Liver (tissue), 3 donors: ENCODE results near the gene APOL6.

ENCODE experiments used
- EGR1 ChIP-seq, 2 donors: IDR thresholded peaks; 2 replicates each; pipeline ENCODE4 v1.6.1; 2016 to 2018; ENCODE audit warnings: antibody characterized with exemption in 2 of 2, low read depth in 2 of 2
- FOXA2 ChIP-seq: IDR thresholded peaks from 2 replicates; pipeline ENCODE4 v1.6.1; 2016; ENCODE audit warnings: antibody characterized with exemption
- GABPA ChIP-seq, 2 donors: IDR thresholded peaks in 1 of 2; conservative IDR thresholded peaks in 1 of 2; 2 replicates each; pipeline ENCODE4 v1.6.1; 2016; ENCODE audit warnings: antibody characterized with exemption in 2 of 2, mild to moderate bottlenecking in 1 of 2, moderate library complexity in 1 of 2
- JUND ChIP-seq, 2 donors: IDR thresholded peaks; 2 replicates each; pipeline ENCODE4 v1.6.1; 2016; ENCODE audit warnings: antibody characterized with exemption in 2 of 2
- RAD21 ChIP-seq, 2 donors: IDR thresholded peaks; 2 replicates each; pipeline ENCODE4 v1.6.1; 2016; ENCODE audit warnings: antibody characterized with exemption in 2 of 2, mild to moderate bottlenecking in 2 of 2
- RXRA ChIP-seq, 2 donors: IDR thresholded peaks; 2 replicates each; pipeline ENCODE4 v1.6.1; 2017 to 2018; ENCODE audit warnings: antibody characterized with exemption in 2 of 2, mild to moderate bottlenecking in 1 of 2
- SP1 ChIP-seq: IDR thresholded peaks from 2 replicates; pipeline ENCODE4 v1.6.1; 2018; ENCODE audit warnings: antibody characterized with exemption, mild to moderate bottlenecking
- TAF1 ChIP-seq: conservative IDR thresholded peaks from 2 replicates; pipeline ENCODE4 v1.6.1; 2016; ENCODE audit warnings: antibody characterized with exemption, mild to moderate bottlenecking
- YY1 ChIP-seq: IDR thresholded peaks from 2 replicates; pipeline ENCODE4 v1.6.1; 2016; ENCODE audit warnings: antibody characterized with exemption, mild to moderate bottlenecking
- TF ChIP-seq, protein P1 (sequence below): fragments of 150-350 bp; IDR thresholded peaks from 2 replicates; pipeline ENCODE4 v1.5.1; 2017; ENCODE audit warnings: improper control_type of control experiment, low read depth, low read length; ENCODE audit not compliant: missing input control
- TF ChIP-seq, protein P2 (sequence below): IDR thresholded peaks from 2 replicates; pipeline ENCODE4 v1.6.1; 2016; ENCODE audit warnings: antibody characterized with exemption, mild to moderate bottlenecking
- TF ChIP-seq, protein P3 (sequence below): IDR thresholded peaks from 2 replicates; pipeline ENCODE4 v1.6.1; 2016; ENCODE audit warnings: antibody characterized with exemption
- donor health status: healthy.
- donor health status: healthy.

DNA sequence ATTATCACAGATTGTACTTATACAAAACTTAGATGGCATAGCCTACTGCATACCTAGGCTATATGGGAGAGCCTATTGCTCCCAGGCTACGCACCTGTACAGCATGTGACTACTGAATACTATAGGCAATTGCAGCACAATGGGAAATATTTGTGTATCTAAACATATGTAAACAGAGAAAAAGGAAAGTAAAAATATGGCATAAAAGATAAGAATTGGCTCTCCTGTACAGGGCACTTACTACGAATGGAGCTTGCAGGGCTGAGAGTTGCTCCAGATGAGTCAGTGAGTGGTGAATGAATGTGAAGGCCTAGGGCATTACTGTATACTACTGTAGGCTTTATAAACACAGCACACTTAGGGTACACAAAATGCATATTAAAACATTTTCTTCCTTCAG is 13.2 kb downstream of the APOL6 start:
- TF ChIP-seq YY1 (no peak), EGR1 (IDR thresholded peaks at IDR 0.05; ENCODE audit: low read depth in 2 of 2) (no peak), TAF1 (no peak), SP1 (no peak), JUND (IDR thresholded peaks at IDR 0.05) (no peak), GABPA (IDR thresholded peaks at IDR 0.05 in 1 of 2, conservative IDR thresholded peaks at IDR 0.05 in 1 of 2) (no peak), RAD21 (IDR thresholded peaks at IDR 0.05) (no peak), RXRA (IDR thresholded peaks at IDR 0.05) (no peak), FOXA2 (no peak)
- TF ChIP-seq, protein P1, sequence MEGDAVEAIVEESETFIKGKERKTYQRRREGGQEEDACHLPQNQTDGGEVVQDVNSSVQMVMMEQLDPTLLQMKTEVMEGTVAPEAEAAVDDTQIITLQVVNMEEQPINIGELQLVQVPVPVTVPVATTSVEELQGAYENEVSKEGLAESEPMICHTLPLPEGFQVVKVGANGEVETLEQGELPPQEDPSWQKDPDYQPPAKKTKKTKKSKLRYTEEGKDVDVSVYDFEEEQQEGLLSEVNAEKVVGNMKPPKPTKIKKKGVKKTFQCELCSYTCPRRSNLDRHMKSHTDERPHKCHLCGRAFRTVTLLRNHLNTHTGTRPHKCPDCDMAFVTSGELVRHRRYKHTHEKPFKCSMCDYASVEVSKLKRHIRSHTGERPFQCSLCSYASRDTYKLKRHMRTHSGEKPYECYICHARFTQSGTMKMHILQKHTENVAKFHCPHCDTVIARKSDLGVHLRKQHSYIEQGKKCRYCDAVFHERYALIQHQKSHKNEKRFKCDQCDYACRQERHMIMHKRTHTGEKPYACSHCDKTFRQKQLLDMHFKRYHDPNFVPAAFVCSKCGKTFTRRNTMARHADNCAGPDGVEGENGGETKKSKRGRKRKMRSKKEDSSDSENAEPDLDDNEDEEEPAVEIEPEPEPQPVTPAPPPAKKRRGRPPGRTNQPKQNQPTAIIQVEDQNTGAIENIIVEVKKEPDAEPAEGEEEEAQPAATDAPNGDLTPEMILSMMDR: no peak
- TF ChIP-seq, protein P2, sequence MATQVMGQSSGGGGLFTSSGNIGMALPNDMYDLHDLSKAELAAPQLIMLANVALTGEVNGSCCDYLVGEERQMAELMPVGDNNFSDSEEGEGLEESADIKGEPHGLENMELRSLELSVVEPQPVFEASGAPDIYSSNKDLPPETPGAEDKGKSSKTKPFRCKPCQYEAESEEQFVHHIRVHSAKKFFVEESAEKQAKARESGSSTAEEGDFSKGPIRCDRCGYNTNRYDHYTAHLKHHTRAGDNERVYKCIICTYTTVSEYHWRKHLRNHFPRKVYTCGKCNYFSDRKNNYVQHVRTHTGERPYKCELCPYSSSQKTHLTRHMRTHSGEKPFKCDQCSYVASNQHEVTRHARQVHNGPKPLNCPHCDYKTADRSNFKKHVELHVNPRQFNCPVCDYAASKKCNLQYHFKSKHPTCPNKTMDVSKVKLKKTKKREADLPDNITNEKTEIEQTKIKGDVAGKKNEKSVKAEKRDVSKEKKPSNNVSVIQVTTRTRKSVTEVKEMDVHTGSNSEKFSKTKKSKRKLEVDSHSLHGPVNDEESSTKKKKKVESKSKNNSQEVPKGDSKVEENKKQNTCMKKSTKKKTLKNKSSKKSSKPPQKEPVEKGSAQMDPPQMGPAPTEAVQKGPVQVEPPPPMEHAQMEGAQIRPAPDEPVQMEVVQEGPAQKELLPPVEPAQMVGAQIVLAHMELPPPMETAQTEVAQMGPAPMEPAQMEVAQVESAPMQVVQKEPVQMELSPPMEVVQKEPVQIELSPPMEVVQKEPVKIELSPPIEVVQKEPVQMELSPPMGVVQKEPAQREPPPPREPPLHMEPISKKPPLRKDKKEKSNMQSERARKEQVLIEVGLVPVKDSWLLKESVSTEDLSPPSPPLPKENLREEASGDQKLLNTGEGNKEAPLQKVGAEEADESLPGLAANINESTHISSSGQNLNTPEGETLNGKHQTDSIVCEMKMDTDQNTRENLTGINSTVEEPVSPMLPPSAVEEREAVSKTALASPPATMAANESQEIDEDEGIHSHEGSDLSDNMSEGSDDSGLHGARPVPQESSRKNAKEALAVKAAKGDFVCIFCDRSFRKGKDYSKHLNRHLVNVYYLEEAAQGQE: no peak
- TF ChIP-seq, protein P3, sequence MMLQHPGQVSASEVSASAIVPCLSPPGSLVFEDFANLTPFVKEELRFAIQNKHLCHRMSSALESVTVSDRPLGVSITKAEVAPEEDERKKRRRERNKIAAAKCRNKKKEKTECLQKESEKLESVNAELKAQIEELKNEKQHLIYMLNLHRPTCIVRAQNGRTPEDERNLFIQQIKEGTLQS: no peak
